T1000 (cell line): ENCODE results near the gene MYO18A.
"Not testable (repeated sequence)": the region's sequence is repeated elsewhere in the genome, so short reads cannot be mapped to it uniquely, and the experiment has no call there.

Experiments
- DNase-seq: peaks from one replicate; lab custom pipeline; 2025; ENCODE audit warnings: mixed read lengths; lab: John Stamatoyannopoulos, UW

The MYO18A gene

DNA sequence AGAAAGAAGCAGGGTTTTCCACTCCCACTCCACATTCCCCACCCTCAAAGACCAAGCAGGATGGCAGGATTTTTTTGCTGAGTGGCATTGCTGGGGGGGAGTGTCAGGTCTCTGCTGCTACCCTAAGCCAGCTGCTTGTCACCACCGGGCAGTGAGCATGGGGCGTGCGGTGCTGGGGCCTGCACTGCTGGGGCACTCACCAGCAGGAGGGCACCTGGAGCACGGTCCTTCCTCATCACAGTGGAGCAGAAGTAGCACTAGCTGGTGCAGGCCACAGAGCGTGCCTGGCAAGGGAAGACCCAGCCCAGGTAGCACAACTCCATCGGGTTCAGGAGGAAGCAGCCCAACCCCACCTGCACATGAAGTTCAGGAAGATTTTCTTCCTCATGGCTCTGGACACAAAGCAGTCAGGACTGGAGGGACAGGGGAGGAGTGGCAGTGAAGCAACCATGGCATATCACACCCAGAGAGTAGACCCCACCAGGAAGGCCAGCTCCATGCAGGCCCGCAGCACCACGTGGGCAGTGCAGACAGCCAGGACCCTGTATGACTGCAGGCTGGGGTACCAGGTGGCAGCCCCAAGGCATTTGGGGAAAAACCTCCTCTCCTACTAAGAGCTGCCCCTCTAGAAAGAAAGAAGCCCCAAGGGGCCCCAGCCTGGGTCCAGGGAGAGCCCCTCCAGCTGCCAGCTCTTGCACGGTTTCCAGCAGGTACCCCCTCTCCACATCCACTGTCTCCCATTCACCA is 16.7 kb upstream of the MYO18A start:
- no peak for DNase-seq

DNA sequence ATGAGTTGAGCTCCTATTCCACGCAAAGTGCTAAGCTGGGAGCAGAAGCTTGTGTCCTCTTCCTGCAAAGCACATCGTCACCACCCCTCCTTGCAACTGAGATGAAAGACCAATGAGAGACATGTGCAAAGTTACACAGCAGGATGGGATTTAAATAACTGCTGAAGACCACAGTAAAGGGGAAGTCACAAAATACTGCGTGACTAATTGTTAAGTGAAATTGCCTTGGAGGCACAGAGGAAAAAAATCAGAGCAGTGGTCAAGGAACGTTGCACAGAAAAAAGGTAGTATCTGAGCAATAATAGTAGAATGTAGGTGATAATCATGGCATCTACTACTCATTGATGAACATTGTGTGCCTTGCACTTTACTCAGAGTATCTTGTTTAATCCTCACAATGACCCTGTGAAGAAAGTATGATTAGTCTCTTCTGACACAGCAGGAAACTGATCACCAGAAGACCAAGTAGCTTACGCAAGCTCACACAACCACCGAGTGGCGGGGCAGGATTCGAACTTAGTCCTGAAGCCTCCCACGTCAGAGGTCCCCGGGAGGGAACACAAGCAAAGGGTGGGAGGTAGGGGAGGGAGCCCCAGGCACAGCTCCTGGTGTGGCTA is 15.4 kb upstream of the MYO18A start:
- DNase-seq: no peak

- no peak for DNase-seq
Observed at GRCh38 chr17:29194669-29195068, 14.5 kb upstream of the MYO18A start.

- no peak for DNase-seq
Observed at GRCh38 chr17:29193146-29193545, 12.9 kb upstream of the MYO18A start.

DNA sequence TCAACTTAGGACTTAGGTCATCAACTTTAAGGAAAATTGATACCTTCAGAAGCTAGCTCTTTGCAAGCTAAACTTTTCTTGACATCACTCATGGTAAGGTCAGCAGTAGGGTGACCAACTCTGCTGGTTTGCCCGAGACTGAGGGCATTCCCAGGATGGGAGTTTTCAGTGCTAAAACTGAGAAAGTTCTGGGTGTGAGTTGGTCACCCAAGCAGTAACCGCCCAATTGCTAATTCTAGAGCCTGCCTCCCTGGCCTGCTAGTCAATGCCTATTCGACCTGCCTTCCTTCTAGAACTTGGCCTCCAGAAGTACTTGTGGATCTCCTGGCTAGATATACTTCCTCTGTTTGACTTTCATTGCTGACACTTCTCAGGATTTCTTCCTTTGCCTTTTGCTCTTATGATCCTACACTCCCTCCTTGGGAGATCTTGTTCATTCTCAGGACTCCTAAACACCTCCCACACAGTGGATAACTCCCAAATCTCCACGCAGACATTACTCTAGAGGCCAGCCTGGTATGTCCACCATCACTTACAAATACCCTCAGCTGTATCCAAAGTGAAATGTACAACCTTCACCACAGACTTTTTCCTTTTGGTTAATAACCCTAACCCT is 10.5 kb upstream of the MYO18A start:
- no peak for DNase-seq

DNA sequence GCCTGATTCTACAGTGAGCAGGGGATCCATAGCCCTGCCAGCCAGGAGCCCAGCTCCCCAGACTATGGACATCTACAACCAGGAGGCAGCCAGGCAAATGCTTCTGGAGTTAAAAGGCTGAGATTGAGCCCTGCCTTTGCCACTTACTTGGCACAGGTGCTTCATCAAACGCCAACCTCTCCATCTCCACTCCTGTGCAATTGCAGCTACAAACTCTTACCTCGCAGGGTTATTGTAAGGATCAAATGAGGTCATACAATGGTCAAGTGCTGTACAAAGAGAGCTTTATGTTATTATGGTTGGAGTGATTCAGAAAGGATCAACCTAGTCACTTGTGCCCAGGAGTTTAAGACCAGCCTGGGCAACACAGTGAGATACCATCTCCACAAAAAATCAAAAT is 9.8 kb upstream of the MYO18A start:
- no peak for DNase-seq

- DNase-seq: no peak
Observed at GRCh38 chr17:29189355-29189754, 9.2 kb upstream of the MYO18A start.

DNA sequence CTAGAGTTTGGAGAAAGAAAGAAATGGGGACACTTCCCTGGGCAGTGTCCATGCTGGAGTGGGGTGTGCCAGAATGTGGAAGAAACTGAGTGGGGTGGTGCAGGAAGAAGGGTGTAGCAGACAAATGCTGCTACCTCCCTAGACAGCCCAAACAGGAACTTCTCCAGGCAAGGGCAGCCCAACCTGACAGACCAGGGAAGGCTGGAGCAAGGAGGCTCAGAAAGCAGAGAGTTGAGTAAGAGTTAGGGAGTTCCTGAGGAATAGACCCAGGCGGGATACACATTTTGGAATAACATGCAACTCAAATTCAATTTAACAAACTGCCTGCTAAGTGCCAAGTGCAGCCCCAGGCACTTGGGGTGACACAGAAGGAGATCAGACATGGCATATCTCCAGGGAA is 1.0 kb upstream of the MYO18A start:
- no peak for DNase-seq

- DNase-seq: no peak
Observed at GRCh38 chr17:29180788-29181160, 576 bp upstream of the MYO18A start.

GRCh38 chr17:29179232-29180033 is 765 bp downstream of the MYO18A start:
- no peak for DNase-seq

DNA sequence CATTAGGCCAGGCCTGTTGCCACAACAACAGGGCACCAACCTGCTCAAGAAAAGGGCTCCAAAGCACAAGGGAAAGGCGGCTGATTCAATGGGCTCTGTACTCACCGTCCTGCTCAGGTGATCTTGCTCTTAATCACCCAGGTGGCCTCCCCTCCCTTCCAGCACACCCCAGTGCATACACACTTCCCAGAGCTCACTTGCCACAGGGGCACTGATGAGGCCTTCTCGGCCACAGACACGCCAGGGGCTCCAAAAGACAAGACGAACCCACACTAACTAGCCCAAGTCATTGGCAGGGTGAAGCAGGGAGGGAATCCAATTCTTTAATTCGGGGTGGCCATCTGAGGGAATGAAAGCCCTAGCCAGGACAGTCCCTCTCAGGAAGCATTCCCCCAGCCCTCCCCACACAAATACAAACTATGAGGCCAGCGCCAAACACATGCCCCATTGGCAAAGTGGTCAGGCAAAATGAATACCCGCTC is 1.4 kb downstream of the MYO18A start:
- DNase-seq: no peak

DNA sequence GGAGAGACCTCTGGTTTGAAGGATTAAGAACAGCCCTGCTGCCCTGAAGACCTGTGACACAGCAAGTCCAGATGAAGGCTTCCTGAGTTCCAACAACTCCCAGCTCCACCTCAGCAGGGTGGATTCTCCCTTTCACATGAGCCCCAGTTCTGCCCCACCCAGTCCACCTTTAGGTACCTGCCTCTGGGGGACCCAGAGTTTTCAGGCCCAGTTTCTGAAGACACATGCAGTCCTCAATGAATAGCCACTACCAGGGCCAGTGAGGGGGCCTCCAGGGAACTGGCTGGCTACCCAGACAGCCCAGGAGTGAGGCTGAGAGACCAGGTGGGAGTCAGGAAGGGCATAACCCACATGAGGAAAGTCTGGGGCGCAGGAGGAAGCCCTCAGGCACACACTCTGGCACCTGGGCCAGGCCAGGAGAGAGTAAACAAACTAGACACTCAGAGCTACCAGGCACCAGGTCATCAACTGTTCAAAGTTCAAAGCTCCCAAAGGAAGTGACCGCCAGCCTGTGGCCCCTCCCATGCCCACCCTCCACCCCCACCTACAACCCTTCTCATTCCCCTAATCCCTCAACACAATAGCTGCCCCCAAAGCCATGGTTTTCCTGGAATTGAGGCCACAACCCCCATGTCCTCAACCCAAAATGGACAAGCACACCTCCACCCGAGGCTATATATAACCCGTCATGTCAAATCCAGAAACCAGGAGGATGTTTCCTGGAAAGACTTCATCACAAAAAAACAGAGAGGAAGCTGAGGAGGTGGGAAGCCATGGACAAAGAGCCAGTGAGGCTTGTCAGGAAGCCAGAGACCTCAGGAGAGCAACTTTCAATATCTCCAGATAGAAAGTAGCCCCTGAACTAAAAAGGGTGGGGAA is 2.1 kb downstream of the MYO18A start:
- DNase-seq: no peak

DNA sequence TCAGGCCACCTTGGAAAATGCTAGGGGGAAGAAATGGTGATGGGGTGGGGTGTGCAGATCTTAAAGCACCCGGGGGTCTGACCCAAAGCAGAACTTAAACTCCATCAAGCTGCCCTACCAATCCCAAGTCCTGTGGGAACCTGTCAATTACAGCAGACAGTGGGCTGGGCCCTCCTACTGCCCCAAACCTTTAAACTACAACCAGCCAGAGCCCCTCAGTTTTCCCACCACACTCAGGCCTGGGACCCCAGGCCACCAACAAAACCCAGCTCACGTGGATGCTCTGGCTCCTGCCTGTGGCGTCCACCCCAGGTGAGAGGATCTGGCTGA is 2.7 kb downstream of the MYO18A start:
- DNase-seq: no peak

DNA sequence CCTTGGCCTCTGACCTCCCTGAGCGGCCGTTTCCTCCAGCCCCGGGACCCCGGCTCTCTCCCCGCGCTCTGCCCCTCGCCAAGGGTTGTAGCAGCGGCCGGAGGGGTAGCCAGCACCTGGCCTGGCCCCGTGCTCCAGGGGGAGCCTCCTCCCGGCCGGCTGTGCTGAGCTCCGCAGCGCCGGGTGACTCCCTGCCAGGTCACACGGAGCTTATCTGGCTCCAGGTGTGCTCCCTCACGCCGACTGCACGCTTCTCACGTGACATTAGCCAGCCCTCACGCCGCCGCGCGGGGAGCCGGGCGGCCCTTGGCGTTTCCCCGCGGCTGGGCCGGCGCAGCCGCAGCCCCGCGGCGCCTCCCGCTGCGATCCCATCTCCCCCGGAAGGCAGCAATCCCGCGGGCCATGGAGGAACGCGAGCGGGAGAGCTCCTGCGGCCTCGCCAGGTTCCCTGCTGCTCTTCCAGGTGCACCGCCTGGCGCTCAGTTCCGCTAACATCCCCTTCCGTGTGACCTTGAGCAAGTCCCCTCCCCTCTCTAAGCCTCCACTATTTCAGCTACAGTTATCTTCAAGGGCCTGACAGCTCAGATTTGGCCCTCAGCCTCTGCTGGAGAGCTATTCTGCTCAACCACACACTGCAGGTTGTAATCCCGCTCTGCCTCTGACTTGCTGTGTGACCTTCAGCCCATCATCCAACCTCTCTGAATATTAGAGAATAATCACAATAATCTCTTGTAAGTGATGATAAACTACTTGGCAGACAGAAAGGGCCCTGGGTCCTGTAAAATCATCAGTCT is 3.4 kb downstream of the MYO18A start:
- DNase-seq: no peak

- no peak for DNase-seq
Observed at GRCh38 chr17:29175349-29175748, 4.8 kb downstream of the MYO18A start.

DNA sequence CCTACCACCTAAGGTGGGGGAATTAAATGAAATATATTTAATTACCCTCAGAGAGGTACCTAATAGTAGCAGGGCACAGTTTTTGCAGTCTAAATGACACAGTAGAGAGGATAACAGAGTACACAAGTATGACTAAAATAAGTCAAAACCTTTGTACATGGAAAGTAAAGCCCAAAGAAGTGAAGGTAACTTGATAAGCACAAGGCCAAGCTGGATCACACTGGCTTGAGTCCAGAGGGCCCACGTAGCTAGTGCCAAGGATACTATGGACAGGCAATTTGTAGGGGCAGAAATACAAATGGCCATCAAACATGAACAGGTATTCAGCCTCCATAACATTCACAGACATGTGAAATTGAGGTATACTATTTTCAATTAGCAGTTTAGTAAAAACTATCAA is 7.6 kb downstream of the MYO18A start:
- no peak for DNase-seq

DNA sequence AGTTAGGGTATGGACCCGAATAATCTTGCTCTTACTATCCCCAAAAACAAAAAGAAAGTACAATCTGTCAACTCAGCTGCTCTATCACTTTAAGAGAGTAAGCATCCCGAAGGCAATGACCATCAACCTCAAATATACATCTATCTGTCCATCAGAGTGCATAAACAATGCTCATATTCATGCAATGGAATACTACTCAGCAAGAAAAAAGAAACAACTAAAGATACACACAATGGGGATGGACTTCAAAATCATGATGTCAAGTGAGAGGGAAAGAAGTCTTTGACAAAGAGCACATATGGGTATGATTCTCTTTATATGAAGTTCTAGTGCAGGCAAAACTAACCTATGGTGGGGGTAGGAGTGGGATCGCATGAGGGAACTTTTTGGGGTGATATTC is 9.5 kb downstream of the MYO18A start:
- DNase-seq: no peak

- no peak for DNase-seq
Observed at GRCh38 chr17:29169806-29170591, 10.2 kb downstream of the MYO18A start.

DNA sequence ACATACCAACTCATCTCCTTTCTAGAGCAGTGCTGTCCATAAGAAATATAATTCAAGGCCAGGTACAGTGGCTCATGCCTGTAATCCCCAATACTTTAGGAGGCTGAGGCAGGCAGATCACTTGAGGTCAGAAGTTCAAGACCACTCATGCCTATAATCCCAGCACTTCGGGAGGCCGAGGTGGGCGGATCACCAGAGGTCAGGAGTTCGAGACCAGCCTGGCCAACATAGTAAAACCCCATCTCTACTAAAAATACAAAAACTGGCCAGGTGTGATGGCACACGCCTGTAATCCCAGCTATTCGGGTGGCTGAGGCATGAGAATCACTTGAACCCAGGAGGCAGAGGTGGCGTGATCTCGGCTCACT is 11.5 kb downstream of the MYO18A start:
- not testable (repeated sequence) for DNase-seq
